Activated CD4-positive, alpha-beta memory T cell treated with anti-CD3 and anti-CD28 coated beads for 36 hours (primary cell): ENCODE measurements around the gene HOXA7. TPM values are rescaled to one million over a fixed set of nuclear protein-coding genes. Genes with fewer than 3 reads are reported as not detected.

Experiments used
- CTCF ChIA-PET: fragments of 350-600 bp; sonication (Branson Sonifier 250); formaldehyde crosslinking; loops from one replicate; lab custom pipeline; 2021; ENCODE audit warnings: antibody characterized with exemption, inconsistent platforms; lab: Charles Lee
- POLR2A ChIA-PET: fragments of 350-600 bp; sonication (Branson Sonifier 250); formaldehyde crosslinking; loops from one replicate; lab custom pipeline; 2021; ENCODE audit warnings: antibody characterized with exemption; lab: Charles Lee
- DNase-seq: peaks from one replicate; pipeline ENCODE4 v3.0.0-alpha.2; 2020
- H3K27ac Mint-ChIP-seq: one replicate; pipeline ENCODE4 v1.8.0; 2021; ENCODE audit warnings: mixed read lengths
- H3K27me3 Mint-ChIP-seq: one replicate; pipeline ENCODE4 v1.8.0; 2021; ENCODE audit warnings: mixed read lengths
- H3K36me3 Mint-ChIP-seq: one replicate; pipeline ENCODE4 v1.8.0; 2021; ENCODE audit warnings: mixed read lengths
- H3K4me1 Mint-ChIP-seq: one replicate; pipeline ENCODE4 v1.8.0; 2021; ENCODE audit warnings: low read depth, mixed read lengths
- H3K4me3 Mint-ChIP-seq: one replicate; pipeline ENCODE4 v1.8.0; 2021; ENCODE audit warnings: mild to moderate bottlenecking, mixed read lengths
- H3K9me3 Mint-ChIP-seq: one replicate; pipeline ENCODE4 v1.8.0; 2021; ENCODE audit warnings: mixed read lengths
- intact Hi-C: fragments of 100-400 bp; cut with micrococcal nuclease; formaldehyde crosslinking; loops from one replicate; pipeline ENCODE4 v1.15.1; 2023
- total RNA-seq, 2 experiments: library from RNA; stranded (reverse); gene quantifications; one replicate each; pipeline ENCODE4 v1.2.3, GENCODE V29; 2021

Gene HOXA7
- total RNA-seq, 2 experiments from 2014 or later = not detected

DNA sequence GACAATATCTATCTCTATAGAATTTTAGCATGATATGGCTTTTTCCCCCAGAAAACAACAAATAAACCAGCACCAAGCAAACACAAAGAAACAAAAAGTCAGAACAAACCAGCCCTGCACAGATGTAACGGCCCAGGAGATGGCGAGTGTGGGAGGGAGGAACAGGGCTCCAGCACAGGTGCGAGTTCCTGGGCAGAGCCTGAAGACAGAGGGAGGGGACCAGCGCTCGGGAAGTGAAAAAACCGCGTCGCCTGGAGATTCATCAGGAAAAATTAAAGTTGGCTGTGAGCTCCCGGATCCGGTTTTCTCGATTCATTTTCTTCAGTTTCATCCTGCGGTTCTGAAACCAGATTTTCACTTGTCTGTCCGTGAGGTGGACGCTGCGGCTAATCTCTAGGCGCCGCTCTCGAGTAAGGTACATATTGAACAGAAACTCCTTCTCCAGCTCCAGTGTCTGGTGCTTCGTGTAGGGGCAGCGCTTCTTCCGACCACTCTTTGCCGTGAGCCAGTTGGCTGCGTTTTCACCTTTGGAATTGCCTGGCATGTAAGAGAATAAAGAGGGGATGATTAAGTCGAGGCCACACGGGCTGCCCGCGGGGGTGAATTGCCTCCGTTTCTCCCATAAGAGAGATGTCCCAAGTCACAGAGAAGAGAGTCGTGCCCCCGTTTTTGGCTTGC, 15.3 kb upstream of the HOXA7 start:
- Mint-ChIP-seq H3K36me3 (peaks cover 3% of the 10 kb centered on the region), H3K4me1 (peaks cover 28% of the 10 kb centered on the region), H3K4me3 (peak overlapping the region; percentile 57), H3K9me3 (no peaks in the 10 kb centered on the region), H3K27ac (peak overlapping the region; percentile 33), H3K27me3 (peaks cover 74% of the 10 kb centered on the region)
- peak; percentile 18 for DNase-seq
- ChIA-PET CTCF (interaction anchor here (1.0 kb wide), 1 partner anchor 15 kb away, joined by 3 read pairs; no protein-coding TSS in a partner anchor), POLR2A (no interaction called here)
- intact Hi-C loops = loop anchor here (2.0 kb wide), 1 partner anchor 17 kb away; no protein-coding TSS in a partner anchor

DNA sequence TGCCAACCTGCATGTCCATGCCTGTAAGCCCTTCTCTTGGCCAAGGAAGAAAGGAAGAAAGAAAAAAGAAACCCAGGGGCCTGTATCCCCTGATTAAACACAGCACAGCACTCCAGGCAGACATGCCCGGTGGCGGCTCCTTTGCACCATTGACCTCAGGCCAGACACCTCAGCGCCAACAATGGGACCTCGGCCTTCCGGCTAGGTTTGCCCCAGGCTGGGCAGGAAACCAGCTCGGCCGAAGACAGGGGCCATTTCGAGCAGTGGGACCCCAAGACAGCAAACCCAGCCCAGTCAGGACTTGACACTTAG, 14.8 kb upstream of the HOXA7 start:
- intact Hi-C loops = no loop called here
- H3K36me3 Mint-ChIP-seq = peaks cover 3% of the 10 kb centered on the region
- POLR2A ChIA-PET = no interaction called here

DNA sequence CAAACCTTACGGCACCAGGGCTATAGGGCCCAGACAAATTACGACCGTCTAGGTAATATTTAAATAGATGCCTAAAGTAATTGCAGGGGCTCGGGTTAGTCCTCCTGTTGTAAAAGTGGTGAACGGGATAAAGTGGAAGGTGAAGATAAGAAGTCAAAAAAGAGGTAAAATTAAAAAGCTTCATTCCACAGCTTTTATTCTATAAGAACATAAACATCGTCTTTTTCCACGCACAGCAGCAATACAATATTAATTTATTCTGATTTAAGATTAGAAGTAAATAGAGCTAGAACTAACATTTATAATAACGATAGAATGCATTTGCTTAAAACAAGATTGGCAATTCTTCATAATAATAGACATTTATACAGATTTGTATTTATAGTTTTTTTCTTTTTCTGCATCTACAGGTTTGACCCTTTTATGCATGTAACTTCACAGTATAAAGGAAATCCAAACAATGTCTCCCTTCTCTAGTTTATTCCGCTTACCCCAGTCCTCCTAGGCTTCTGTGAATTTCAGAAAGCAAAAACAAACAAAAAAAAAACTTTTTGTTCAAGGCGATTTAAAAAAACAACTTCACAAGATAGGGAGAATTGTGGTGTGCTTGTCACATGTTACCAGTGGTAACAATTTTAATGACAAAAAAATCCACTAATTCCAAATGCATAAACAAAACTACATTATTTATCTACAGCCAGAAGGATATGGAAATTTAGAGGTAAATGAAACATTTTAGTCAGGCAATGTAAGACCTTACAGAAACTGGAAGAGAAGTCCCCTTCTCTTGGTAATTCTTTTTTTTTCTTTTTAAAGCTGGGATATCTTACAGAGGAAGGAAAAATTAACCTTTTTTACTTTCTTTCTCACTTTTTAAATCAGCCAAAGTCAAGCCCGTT, 14.2 kb upstream of the HOXA7 start:
- Mint-ChIP-seq H3K4me3 (no peak overlapping the region), H3K27ac (no peak overlapping the region)
- intact Hi-C loops = no loop called here

More for the DNA sequence above, 14.8 kb upstream of the HOXA7 start:
- Mint-ChIP-seq H3K27ac (no peak overlapping the region), H3K9me3 (no peaks in the 10 kb centered on the region), H3K4me1 (peaks cover 32% of the 10 kb centered on the region), H3K27me3 (peaks cover 75% of the 10 kb centered on the region), H3K4me3 (no peak overlapping the region)
- peak; percentile 8 for DNase-seq
- CTCF ChIA-PET = interaction anchor here (1.0 to 1.8 kb wide), 3 partner anchors 8 to 15 kb away, joined by 3 to 7 read pairs (median 4); no protein-coding TSS in a partner anchor

DNA sequence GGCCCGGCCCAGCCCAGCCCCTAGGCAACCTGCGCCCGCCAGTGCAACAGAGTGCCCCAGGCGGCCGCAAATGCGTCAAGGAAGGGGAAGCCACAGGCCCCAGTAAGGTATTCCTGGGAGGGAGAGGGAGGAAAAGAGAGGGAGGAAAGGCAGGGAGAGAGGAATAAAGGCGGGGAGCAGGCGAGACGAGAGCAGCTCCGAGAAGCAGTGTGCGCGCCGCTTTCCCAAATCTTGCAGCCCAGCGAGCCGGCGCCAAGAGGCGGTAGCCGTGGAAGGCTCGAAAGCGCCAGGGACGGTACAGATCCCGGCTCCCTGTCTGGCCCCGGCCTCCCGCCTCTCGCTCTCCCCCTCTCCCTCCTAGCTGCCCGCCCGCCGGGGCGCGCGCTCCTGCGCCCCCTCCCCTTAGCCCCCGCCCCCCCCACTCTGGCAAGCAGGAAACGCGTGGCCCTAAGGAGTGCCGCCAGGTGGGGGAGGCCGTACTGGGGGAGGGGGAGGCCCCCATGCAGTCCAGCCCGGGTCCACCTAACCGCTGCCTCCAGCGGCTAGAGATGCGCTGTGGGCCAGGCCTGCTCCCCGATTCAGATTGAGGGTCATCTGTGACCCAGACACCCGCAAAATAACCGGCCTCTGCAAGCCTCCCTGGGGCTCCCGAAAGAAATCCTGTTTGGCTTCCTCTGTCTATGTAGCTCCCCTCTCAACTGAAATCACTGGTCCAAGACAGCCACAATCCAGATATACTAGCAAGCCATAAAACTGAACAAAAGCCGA, 13.4 kb upstream of the HOXA7 start:
- Mint-ChIP-seq H3K9me3 (no peaks in the 10 kb centered on the region), H3K27me3 (peaks cover 67% of the 10 kb centered on the region), H3K4me1 (peaks cover 36% of the 10 kb centered on the region), H3K4me3 (no peak overlapping the region), H3K36me3 (peaks cover 3% of the 10 kb centered on the region), H3K27ac (no peak overlapping the region)
- intact Hi-C loops = loop anchor here (5.0 kb wide), 1 partner anchor 72 kb away; the partner anchor contains the start of gene EVX1
- ChIA-PET CTCF (interaction anchor here (1.2 to 1.8 kb wide), 5 partner anchors 9 to 26 kb away, joined by 3 to 7 read pairs (median 5); no protein-coding TSS in a partner anchor), POLR2A (no interaction called here)
- no peak for DNase-seq

More for the DNA sequence above, 14.2 kb upstream of the HOXA7 start:
- Mint-ChIP-seq H3K9me3 (no peaks in the 10 kb centered on the region), H3K4me1 (peaks cover 35% of the 10 kb centered on the region), H3K27me3 (peaks cover 72% of the 10 kb centered on the region), H3K36me3 (peaks cover 3% of the 10 kb centered on the region)
- DNase-seq = no peak
- ChIA-PET POLR2A (no interaction called here), CTCF (interaction anchor here (1.2 to 1.8 kb wide), 4 partner anchors 9 to 20 kb away, joined by 4 to 7 read pairs (median 6); no protein-coding TSS in a partner anchor)

DNA sequence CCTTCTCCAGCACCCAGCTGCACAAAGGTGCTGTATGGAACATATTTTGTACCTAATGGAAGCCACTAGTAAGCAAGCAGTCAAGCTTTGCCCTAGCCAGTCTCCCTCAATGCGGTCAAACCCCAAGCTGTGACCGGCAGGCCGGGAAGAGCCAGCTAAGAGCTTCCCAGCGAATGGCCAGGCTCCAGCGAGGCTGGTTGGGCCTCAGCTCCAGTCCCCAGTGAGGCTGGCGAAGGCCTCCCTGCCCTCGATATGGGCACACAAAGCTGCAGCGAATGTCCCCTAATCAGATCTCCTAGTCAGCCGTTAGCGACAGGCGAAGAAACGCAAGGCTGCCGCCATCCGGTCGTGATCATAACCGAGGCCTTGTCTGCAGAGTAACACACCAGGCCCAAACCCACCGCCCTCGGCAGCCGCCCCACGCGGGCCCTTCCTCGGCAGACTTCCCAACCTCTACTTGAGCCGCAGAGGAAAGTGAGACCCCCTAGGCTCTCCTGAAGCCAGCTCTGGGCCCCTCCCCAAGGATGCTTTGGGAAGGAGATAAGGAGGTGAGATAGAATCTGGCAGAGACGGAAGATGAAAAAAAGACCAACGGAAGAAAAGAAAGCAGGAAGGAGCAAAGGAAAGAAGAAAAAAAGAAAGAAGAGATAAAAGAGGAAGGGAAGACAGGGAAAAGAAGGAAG, 11.9 kb upstream of the HOXA7 start:
- Mint-ChIP-seq H3K4me1 (peaks cover 34% of the 10 kb centered on the region), H3K9me3 (no peaks in the 10 kb centered on the region), H3K4me3 (peak overlapping the region; percentile 20), H3K36me3 (peaks cover 3% of the 10 kb centered on the region), H3K27me3 (peaks cover 75% of the 10 kb centered on the region), H3K27ac (peak overlapping the region; percentile 51)
- ChIA-PET POLR2A (no interaction called here), CTCF (interaction anchor here (0.5 to 1.7 kb wide), 7 partner anchors 9 to 1276 kb away, joined by 3 to 10 read pairs (median 3); no protein-coding TSS in a partner anchor)
- DNase-seq = no peak
- intact Hi-C loops = loop anchor here (5.0 kb wide), 1 partner anchor 74 kb away; the partner anchor contains the start of gene EVX1

DNA sequence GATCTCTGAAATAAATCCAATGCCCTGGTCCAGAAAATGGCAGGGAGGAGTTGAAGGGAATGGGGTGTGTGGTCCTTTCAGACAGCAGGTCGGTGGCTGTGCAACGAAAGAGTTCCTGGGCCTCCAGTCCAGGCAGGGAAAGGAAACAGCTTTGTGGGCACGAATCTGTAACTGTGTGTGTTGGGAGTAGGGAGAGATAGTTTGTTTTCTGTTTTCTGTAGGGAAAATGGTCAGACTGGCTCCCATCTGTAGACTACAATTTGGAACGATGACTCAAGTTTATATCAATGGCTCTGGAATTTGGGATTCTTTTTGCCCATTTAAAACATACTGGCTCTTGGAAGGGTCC, 11.4 kb upstream of the HOXA7 start:
- H3K36me3 Mint-ChIP-seq = peaks cover 3% of the 10 kb centered on the region
- DNase-seq = no peak

DNA sequence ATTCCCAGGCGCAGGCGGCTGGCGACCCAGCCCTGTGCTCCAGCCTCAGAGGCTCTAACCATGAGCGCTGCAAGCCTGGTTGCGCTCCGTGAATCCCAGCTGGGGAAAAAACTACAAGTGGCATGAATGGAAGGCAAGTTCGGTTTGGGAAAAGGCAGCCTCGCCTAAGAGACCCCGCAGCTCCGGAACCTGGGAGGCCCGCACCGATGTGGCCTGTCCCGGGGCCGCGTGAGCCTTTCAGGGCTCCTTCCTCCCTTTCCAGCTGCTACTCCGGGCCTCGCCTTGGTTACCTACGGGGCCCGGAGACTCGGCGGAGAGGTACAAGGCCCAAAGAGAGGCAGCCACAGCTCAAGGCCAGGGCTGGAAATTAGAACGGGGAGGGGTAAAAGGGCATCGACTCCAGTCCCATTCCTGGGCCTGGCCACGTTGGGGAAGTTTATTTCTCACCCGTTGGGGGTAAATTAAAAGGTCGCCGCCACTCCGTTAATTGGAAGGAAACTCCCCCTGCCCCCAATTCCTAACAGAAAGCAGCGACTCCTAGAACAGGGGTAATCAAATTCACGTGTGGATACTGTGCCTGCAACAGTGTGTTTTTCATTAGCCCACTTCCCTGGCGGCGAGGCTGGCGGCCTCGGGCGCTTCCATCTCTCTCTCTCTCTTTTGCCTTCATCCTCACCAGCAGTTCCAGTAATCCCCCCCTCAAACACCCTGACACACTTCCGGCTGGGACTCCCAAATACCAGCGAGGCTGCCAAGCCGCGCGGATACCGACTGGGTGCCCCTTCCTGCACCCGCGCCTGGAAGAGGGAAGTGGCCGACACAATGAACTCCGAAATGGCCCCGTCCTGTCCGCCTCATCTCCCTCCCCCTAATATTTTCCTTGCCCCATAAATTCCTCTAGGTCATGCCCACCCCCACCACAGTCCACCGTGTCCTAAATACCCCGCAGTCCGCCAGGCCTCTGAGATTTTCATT, 10.3 kb upstream of the HOXA7 start:
- H3K4me3 Mint-ChIP-seq = peak overlapping the region; percentile 47
- POLR2A ChIA-PET = no interaction called here
- peaks cover 27% of the 10 kb centered on the region for H3K4me1 Mint-ChIP-seq
- peaks cover 3% of the 10 kb centered on the region for H3K36me3 Mint-ChIP-seq
- no peak for DNase-seq
- H3K27me3 Mint-ChIP-seq = peaks cover 79% of the 10 kb centered on the region
- peak overlapping the region; percentile 16 for H3K27ac Mint-ChIP-seq
- CTCF ChIA-PET = interaction anchor here (0.9 to 6.5 kb wide), 4 partner anchors 12 to 19 kb away, joined by 3 to 72 read pairs (median 14); partner anchors contain the start of gene HOXA3
- intact Hi-C loops = loop anchor here (1.0 to 5.0 kb wide), 3 partner anchors 17 to 75 kb away; partner anchors contain the start of gene EVX1
- no peaks in the 10 kb centered on the region for H3K9me3 Mint-ChIP-seq

More for the DNA sequence above, 11.4 kb upstream of the HOXA7 start:
- Mint-ChIP-seq H3K27me3 (peaks cover 78% of the 10 kb centered on the region), H3K4me1 (peaks cover 34% of the 10 kb centered on the region), H3K4me3 (no peak overlapping the region), H3K9me3 (no peaks in the 10 kb centered on the region), H3K27ac (no peak overlapping the region)
- intact Hi-C loops = loop anchor here (2.0 to 5.0 kb wide), 2 partner anchors 31 to 74 kb away; partner anchors contain the start of gene EVX1
- POLR2A ChIA-PET = no interaction called here
- CTCF ChIA-PET = interaction anchor here (0.9 to 1.7 kb wide), 5 partner anchors 8 to 1275 kb away, joined by 3 to 10 read pairs (median 3); no protein-coding TSS in a partner anchor

DNA sequence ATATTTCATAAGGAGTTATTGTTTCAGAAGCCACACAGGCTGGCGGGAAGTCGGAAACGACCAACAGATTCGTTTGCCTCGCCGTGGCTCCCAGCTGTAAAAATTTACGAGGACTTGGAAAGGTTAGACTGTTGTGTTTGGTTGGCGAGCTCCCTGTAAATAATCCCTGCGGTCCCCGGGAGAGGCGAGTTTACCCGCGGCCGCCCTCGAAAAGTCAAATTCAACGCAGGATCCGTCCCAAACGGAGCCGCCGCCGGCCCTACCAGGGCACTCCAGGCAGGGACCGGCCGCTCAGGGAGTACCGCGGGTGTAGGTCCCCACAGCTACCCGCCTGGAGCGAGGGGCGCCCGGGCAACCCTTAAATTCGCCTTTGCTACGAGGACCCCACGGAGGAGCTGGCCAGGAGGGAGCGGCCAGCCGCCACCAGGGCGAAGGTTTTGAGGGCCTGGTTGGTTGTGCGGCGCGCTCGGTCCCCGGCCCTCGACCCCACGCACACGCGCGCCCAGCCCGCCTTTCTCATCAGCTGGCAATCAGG, 9.6 kb upstream of the HOXA7 start:
- Mint-ChIP-seq H3K9me3 (no peaks in the 10 kb centered on the region), H3K27ac (peak overlapping the region; percentile 66)
- DNase-seq = no peak

DNA sequence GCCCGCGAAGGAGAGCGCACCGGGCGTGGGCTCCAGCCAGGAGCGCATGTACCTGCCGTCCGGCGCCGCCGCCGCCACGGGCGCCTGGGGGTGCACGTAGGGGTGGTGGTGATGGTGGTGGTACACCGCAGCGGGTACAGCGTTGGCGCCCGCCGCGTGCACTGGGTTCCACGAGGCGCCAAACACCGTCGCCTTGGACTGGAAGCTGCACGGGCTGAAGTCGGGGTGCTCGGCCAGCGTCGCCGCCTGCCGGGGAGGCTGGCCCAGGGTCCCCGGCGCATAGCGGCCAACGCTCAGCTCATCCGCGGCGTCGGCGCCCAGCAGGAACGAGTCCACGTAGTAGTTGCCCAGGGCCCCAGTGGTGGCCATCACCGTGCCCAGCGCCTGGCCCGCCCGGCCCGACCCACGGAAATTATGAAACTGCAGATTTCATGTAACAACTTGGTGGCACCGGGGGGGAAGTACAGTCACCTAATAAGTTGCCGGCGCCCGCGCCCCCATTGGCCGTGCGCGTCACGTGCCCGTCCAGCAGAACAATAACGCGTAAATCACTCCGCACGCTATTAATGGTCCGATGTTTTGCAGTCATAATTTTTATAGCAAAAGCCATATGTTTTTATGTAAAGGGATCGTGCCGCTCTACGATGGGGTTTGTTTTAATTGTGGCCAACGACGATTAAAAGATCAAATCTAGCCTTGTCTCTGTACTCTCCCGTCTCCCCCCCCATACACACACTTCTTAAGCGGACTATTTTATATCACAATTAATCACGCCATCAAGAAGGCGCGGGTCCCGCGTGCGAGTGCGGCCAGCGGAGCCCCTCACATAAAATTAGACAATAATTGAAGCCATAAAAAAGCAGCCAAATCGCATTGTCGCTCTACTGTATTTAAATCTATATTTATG, 8.9 kb upstream of the HOXA7 start, which contains the start of gene HOXA9:
Gene HOXA9 (minus strand): TSS at position 449 of the 907 bp plus-strand sequence. CDS start 80 bp downstream, at position 369.
- ChIA-PET POLR2A (no interaction called here), CTCF (interaction anchor here (0.7 to 6.5 kb wide), 4 partner anchors 14 to 478 kb away, joined by 3 to 72 read pairs (median 14); partner anchors contain the start of gene HOXA3)
- DNase-seq = no peak
- H3K27ac Mint-ChIP-seq = peak within 1 kb of the TSS; percentile 66
- intact Hi-C loops = loop anchor here (2.0 to 5.0 kb wide), 2 partner anchors 15 to 77 kb away; partner anchors contain the start of gene EVX1
- no peaks in the 10 kb centered on the region for H3K9me3 Mint-ChIP-seq
- peak within 1 kb of the TSS; percentile 34 for H3K4me3 Mint-ChIP-seq
- H3K36me3 Mint-ChIP-seq = peaks cover 2% of the 10 kb centered on the region
- peaks cover 28% of the 10 kb centered on the region for H3K4me1 Mint-ChIP-seq
- peaks cover 73% of the 10 kb centered on the region for H3K27me3 Mint-ChIP-seq

More for the DNA sequence above, 9.6 kb upstream of the HOXA7 start:
- H3K4me1 Mint-ChIP-seq = peaks cover 25% of the 10 kb centered on the region
- peaks cover 75% of the 10 kb centered on the region for H3K27me3 Mint-ChIP-seq
- ChIA-PET POLR2A (no interaction called here), CTCF (interaction anchor here (0.7 to 6.5 kb wide), 4 partner anchors 13 to 478 kb away, joined by 3 to 72 read pairs (median 14); partner anchors contain the start of gene HOXA3)
- peaks cover 2% of the 10 kb centered on the region for H3K36me3 Mint-ChIP-seq
- H3K4me3 Mint-ChIP-seq = peak overlapping the region; percentile 34
- intact Hi-C loops = loop anchor here (1.0 to 5.0 kb wide), 4 partner anchors 15 to 76 kb away; partner anchors contain the start of gene EVX1
